ENCODE measurements around the gene SETBP1. TPM values are rescaled to one million over a fixed set of nuclear protein-coding genes. Genes with fewer than 3 reads are reported as not detected.

Gene SETBP1
- total and polyA plus RNA-seq, 2 of the 8 experiments (the other 6 are each of a cell fraction or from before 2014, with no cell fraction given) = 2.0 to 6.5 TPM

GRCh38 chr18:44679914-44680272 lies 795 bp upstream of the SETBP1 start:
- peak overlapping the region; percentile 62 for H4K8ac ChIP-seq (ENCODE audit: extremely low read depth, insufficient read depth, low read length)
- H3K79me2 ChIP-seq (ENCODE audit: control insufficient read depth in 1 of 2, insufficient read depth in 2 of 2, low read length in 2 of 2) = peaks cover 0 to 9% of the 10 kb centered on the region in 2 experiments; a peak in 3 of 4 replicates
- no peaks in the 10 kb centered on the region for H3K9me3 ChIP-seq (ENCODE audit: insufficient read depth in 2 of 2, low read depth in 1 of 2, low read length in 1 of 2)
- H4K5ac ChIP-seq (ENCODE audit: insufficient read length, low read depth, low read length) = peak overlapping the region; percentile 17
- H3K9ac ChIP-seq (replicated peaks in 1 of 4; ENCODE audit: extremely low read depth in 1 of 4, low read depth in 3 of 4, low read length in 3 of 4) = peak overlapping the region in 3 of 4 experiments; percentile 54 to 78 (median 60); a peak in 3 of 7 replicates
- H2BK12ac ChIP-seq (ENCODE audit: low read depth, low read length) = no peak overlapping the region
- no peaks in the 10 kb centered on the region for H3K79me1 ChIP-seq (ENCODE audit: low read depth, low read length)
- 1% methylated on average over 26 of the region's 41 CpGs; no CpG with 5 or more reads in 1 of the 2 experiments for WGBS, 2 experiments (ENCODE audit: extremely low coverage in 1 of 2, insufficient coverage in 1 of 2, insufficient read length in 1 of 2, insufficient replicate concordance in 2 of 2, low coverage in 1 of 2, low lambda C conversion rate in 2 of 2, missing lambda C conversion rate in 1 of 2)
- H2BK5ac ChIP-seq (ENCODE audit: low read depth, low read length) = no peak overlapping the region
- no peak overlapping the region for H2BK120ac ChIP-seq (replicated peaks; ENCODE audit: low read depth, low read length)
- H3K23me2 ChIP-seq (ENCODE audit: low read depth, low read length) = peaks cover 14% of the 10 kb centered on the region
- peak overlapping the region; percentile 63 to 93 (median 75) for H3K4me3 ChIP-seq (ENCODE audit: extremely low read depth in 1 of 4, insufficient read depth in 2 of 4, low read depth in 3 of 4, low read length in 4 of 4)
- no peak overlapping the region for H2BK15ac ChIP-seq (ENCODE audit: low read length)
- peak overlapping the region; percentile 80 to 97; a peak in 3 of 4 replicates for H3K4me2 ChIP-seq (ENCODE audit: insufficient read depth in 1 of 2, low read depth in 2 of 2, low read length in 2 of 2)
- no peak overlapping the region for H3K56ac ChIP-seq (replicated peaks; ENCODE audit: insufficient read length, low read depth, low read length)
- H3K23ac ChIP-seq (ENCODE audit: insufficient read length) = no peak overlapping the region
- H3K27me3 ChIP-seq (replicated peaks in 1 of 4; ENCODE audit: control insufficient read depth in 3 of 4, extremely low read depth in 1 of 4, insufficient read depth in 3 of 4, low read length in 3 of 4) = peaks cover 0 to 11% (median 8%) of the 10 kb centered on the region in 4 experiments; a peak in 5 of 7 replicates
- DNase-seq (ENCODE audit: low read depth in 1 of 2, low spot score in 2 of 2) (peak in 1 of 2 experiments; percentile 57), FAIRE-seq (no peak)
- no peak overlapping the region for H3K4ac ChIP-seq (replicated peaks; ENCODE audit: insufficient read length, low read depth, low read length)
- no peak overlapping the region for H2BK20ac ChIP-seq (ENCODE audit: low read length)
- ChIA-PET CTCF (ENCODE audit: partially characterized antibody) (no interaction called here), POLR2A (ENCODE audit: partially characterized antibody) (interaction anchor here (1.3 to 1.4 kb wide), 2 partner anchors 13 to 17 kb away, joined by 3 read pairs; no protein-coding TSS in a partner anchor)
- H4K91ac ChIP-seq (replicated peaks; ENCODE audit: insufficient read length, low read length) = no peak overlapping the region
- H3K4me1 ChIP-seq (replicated peaks in 1 of 4; ENCODE audit: control insufficient read depth in 3 of 4, insufficient read depth in 4 of 4, low read length in 3 of 4) = peaks cover 4 to 20% (median 9%) of the 10 kb centered on the region in 4 experiments; a peak in 5 of 7 replicates
- no peak overlapping the region for H2AFZ ChIP-seq (ENCODE audit: low read length)
- H3K18ac ChIP-seq (ENCODE audit: extremely low read depth, low read length) = peak overlapping the region; percentile 82; the same call in 1 of the 2 replicates
- H3K14ac ChIP-seq (ENCODE audit: insufficient read length) = no peak overlapping the region
- H3K36me3 ChIP-seq (ENCODE audit: control insufficient read depth in 2 of 4, insufficient read depth in 4 of 4, low read length in 3 of 4) = no peaks in the 10 kb centered on the region
- H4K20me1 ChIP-seq (replicated peaks in 1 of 2; ENCODE audit: control insufficient read depth in 1 of 2, insufficient read depth in 2 of 2, low read length in 2 of 2) = peaks cover 0 to 3% of the 10 kb centered on the region in 2 experiments
- no peak overlapping the region for H2AK5ac ChIP-seq (ENCODE audit: low read depth, low read length)
- TF ChIP-seq SP4 (IDR thresholded peaks at IDR 0.05; ENCODE audit: low read length) = no peak
- TF ChIP-seq TAF7 (optimal IDR thresholded peaks at IDR 0.05; ENCODE audit: borderline replicate concordance, low read depth, low read length) = peak; percentile 3
- peak; percentile 43; the same call in 1 of the 2 replicates for TF ChIP-seq YY1 (IDR thresholded peaks at IDR 0.05; ENCODE audit: low read depth, low read length)
- H3K27ac ChIP-seq (ENCODE audit: low read depth, low read length) = no peak overlapping the region

All from H1 (cell line).